A204.1 (cell line): Measurements from ENCODE around the gene ATE1.
A peak's percentile ranks its signal among the peaks of the same experiment; 100 is the strongest.
"Not testable (repeated sequence)": the region's sequence is repeated elsewhere in the genome, so short reads cannot be mapped to it uniquely, and the experiment has no call there.

Source experiments
- FAIRE-seq: peaks from 2 replicates; lab custom pipeline; 2012; peaks lifted over from hg19 to GRCh38; lab: Jason Lieb, UNC

The ATE1 gene

GRCh38 chr10:121929585-121930267, 1.9 kb upstream of the ATE1 start:
- not testable (repeated sequence) for FAIRE-seq

- no peak for FAIRE-seq
Observed at GRCh38 chr10:121928528-121928884, 675 bp upstream of the ATE1 start.

GRCh38 chr10:121927318-121927840, 452 bp downstream of the ATE1 start:
- no peak for FAIRE-seq

GRCh38 chr10:121926671-121927317, 1.0 kb downstream of the ATE1 start:
- no peak for FAIRE-seq

GRCh38 chr10:121926157-121926556, 1.7 kb downstream of the ATE1 start:
- FAIRE-seq, result no peak

GRCh38 chr10:121921238-121921931, 6.4 kb downstream of the ATE1 start:
- no peak for FAIRE-seq

GRCh38 chr10:121919666-121920065, 8.2 kb downstream of the ATE1 start:
- FAIRE-seq, result no peak

GRCh38 chr10:121918800-121919199, 9.0 kb downstream of the ATE1 start:
- FAIRE-seq, result not testable (repeated sequence)

- FAIRE-seq, result no peak
Observed at GRCh38 chr10:121914661-121915060, 13.2 kb downstream of the ATE1 start.

GRCh38 chr10:121911421-121911697, 16.5 kb downstream of the ATE1 start:
- FAIRE-seq, result no peak

GRCh38 chr10:121910673-121911420, 17.0 kb downstream of the ATE1 start:
- no peak for FAIRE-seq

GRCh38 chr10:121904888-121905287, 22.9 kb downstream of the ATE1 start:
- FAIRE-seq, result no peak

GRCh38 chr10:121900443-121901174, 27.2 kb downstream of the ATE1 start:
- FAIRE-seq, result peak; percentile 98

GRCh38 chr10:121899727-121900126, 28.1 kb downstream of the ATE1 start:
- no peak for FAIRE-seq

GRCh38 chr10:121891103-121891502, 36.7 kb downstream of the ATE1 start:
- FAIRE-seq, result no peak

GRCh38 chr10:121889212-121889611, 38.6 kb downstream of the ATE1 start:
- FAIRE-seq, result peak; percentile 32

- peak; percentile 95 for FAIRE-seq
Observed at GRCh38 chr10:121886997-121887622, 40.7 kb downstream of the ATE1 start.

GRCh38 chr10:121886181-121886580, 41.6 kb downstream of the ATE1 start:
- no peak for FAIRE-seq

- FAIRE-seq, result no peak
Observed at GRCh38 chr10:121880895-121881294, 46.9 kb downstream of the ATE1 start.

GRCh38 chr10:121879476-121879875, 48.4 kb downstream of the ATE1 start:
- FAIRE-seq, result no peak

GRCh38 chr10:121873236-121873635, 54.6 kb downstream of the ATE1 start:
- no peak for FAIRE-seq

- FAIRE-seq, result no peak
Observed at GRCh38 chr10:121870413-121870812, 57.4 kb downstream of the ATE1 start.
